Measurements from ENCODE around the gene PHOSPHO2.

Gene PHOSPHO2

DNA sequence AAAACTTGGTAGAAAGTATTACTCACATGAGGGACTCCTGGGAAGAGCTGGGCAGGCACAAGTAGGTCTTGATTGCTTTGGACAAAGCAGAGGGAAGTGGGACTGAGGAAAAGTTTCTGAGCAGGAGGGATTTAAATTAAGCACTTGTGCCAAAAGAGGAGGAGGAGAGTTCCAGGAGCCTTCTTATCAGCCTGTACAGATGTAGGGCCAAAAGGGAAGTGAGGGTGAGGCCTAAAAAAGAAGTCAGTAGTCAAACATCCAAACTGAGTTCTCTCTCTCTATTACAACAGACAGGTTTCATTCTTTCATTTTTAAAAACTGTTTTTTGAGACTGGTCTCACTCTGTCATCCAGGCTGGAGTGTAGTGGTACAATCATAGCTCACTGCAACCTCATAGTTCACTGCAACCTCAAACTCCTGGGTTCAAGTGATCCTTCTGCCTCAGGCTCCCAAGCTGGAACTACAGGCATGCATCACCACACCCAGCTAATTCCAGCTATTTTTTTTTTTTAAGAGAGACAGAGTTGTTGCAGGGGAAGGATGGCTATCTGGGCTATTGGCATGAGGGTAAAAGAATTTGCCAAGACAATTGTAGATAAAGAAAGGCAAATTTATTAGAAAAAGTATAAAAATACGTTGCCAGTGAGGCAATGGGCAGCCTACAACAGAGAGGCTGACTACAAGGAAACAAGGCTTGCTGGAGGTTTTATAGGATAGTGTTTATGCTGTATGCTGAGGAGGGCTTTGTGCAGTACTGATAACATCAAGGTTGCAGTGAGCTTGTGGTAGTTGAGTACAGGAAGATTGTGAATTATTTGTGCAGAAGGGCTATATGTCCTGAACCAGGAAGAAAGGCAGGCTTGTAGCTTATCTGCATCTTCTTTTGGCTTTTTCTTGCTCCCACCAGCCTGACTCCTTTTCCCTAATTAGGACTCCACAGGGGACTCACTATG, 29.0 kb upstream of the PHOSPHO2 start:
- Histone ChIP-seq H3K4me2 (ENCODE audit: low read length) (no peak overlapping the region), H3K9me3 (replicated peaks; ENCODE audit: low read length) (no peaks in the 10 kb centered on the region), H3K9ac (ENCODE audit: low read depth, low read length) (no peak overlapping the region), H3K36me3 (ENCODE audit: insufficient read depth, low read length) (no peaks in the 10 kb centered on the region), H3K4me3 (ENCODE audit: low read length) (no peak overlapping the region), H3K4me1 (ENCODE audit: control insufficient read depth, insufficient read depth, low read length) (no peaks in the 10 kb centered on the region), H3K27me3 (ENCODE audit: control insufficient read depth, insufficient read depth, low read length) (no peaks in the 10 kb centered on the region)

DNA sequence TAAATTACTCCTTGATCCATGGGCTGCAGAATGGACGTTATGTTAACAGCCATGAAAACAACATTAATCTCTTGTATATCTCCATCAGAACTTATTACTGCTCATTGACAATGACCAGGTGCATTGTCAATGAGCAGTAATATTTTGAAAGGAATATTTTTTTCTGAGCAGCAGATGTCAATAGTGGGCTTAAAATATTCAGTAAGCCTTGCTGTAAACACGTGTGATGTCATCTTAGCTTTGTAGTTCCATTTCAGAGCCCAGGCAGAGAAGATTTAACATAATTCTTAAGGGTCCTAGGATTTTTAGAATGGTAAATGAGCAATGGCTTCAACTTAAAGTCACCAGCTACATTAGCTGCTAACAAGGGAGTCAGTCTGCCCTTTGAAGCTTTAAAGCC, 26.7 kb upstream of the PHOSPHO2 start:
- no peaks in the 10 kb centered on the region for H3K27me3 ChIP-seq (ENCODE audit: control insufficient read depth, insufficient read depth, low read length)
- H3K9ac ChIP-seq (ENCODE audit: low read depth, low read length), result no peak overlapping the region
- no peak overlapping the region for H3K4me2 ChIP-seq (ENCODE audit: low read length)
- H3K36me3 ChIP-seq (ENCODE audit: insufficient read depth, low read length), result no peaks in the 10 kb centered on the region
- no peaks in the 10 kb centered on the region for H3K9me3 ChIP-seq (replicated peaks; ENCODE audit: low read length)
- no peaks in the 10 kb centered on the region for H3K4me1 ChIP-seq (ENCODE audit: control insufficient read depth, insufficient read depth, low read length)
- H3K4me3 ChIP-seq (ENCODE audit: low read length), result no peak overlapping the region

DNA sequence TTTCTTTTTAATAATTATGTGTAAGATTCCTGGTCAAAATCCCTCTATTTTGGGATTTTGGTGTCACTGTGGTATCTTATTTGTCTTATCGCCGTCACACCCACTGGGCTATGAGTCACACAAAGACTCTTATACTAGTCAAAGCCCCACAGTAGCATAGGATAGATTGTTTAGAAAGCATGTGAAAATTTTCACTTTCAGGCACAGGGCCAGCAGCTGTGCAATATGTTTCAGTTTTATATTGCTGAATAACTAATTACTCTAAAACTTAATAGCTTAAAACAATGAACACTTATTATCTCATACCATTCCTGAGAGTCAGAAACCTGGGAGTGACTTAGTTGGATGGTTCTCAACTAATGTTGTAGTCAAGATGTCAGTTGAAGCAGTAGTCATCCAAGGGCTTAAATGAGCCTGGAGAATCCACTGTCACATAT, 24.0 kb upstream of the PHOSPHO2 start:
- Histone ChIP-seq H3K4me3 (ENCODE audit: low read length) (no peak overlapping the region), H3K4me2 (ENCODE audit: low read length) (no peak overlapping the region), H3K4me1 (ENCODE audit: control insufficient read depth, insufficient read depth, low read length) (no peaks in the 10 kb centered on the region), H3K9me3 (replicated peaks; ENCODE audit: low read length) (no peaks in the 10 kb centered on the region), H3K27me3 (ENCODE audit: control insufficient read depth, insufficient read depth, low read length) (no peaks in the 10 kb centered on the region), H3K36me3 (ENCODE audit: insufficient read depth, low read length) (no peaks in the 10 kb centered on the region), H3K9ac (ENCODE audit: low read depth, low read length) (no peak overlapping the region)

DNA sequence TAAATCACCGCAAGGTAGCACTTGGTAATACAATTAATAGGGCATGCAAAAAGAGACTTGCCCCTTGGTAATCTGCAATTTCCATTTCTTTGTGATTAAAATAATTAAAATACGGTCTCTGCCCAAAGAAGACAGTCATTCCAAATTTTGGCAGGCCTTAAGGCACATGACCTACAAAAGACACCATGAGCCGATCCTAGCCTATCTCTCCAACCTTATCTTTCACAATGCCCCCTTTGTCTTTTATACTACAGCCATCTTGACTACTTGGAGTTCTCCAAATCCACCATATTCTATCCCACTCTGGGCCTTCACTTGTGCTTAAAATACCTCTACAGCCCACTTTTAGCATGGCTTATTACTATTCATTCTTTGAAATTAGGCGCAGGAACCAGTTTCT, 23.3 kb upstream of the PHOSPHO2 start:
- H3K9ac ChIP-seq (ENCODE audit: low read depth, low read length), result no peak overlapping the region

DNA sequence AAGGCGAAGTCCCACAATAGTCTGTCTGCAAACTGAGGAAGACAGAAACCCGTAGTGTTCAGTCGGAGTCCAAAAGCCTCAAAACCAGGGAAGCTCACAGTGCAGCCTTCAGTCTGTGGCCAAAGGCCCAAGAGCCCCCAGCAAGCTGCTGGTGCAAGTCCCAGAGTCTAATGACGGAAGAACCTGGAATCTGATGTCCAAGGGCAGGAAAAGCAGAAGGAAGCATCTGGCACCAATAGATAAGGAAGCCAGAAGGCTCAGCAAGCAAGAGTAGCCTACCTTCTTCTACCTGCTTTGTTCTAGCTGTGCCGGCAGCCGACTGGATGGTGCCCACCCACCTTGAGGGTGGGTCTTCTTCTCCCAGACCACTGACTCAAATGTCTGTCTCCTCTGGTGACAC, 21.9 kb upstream of the PHOSPHO2 start:
- Histone ChIP-seq H3K4me1 (ENCODE audit: control insufficient read depth, insufficient read depth, low read length) (no peaks in the 10 kb centered on the region), H3K9ac (ENCODE audit: low read depth, low read length) (no peak overlapping the region), H3K4me2 (ENCODE audit: low read length) (no peak overlapping the region), H3K4me3 (ENCODE audit: low read length) (no peak overlapping the region), H3K27me3 (ENCODE audit: control insufficient read depth, insufficient read depth, low read length) (no peaks in the 10 kb centered on the region), H3K36me3 (ENCODE audit: insufficient read depth, low read length) (no peaks in the 10 kb centered on the region), H3K9me3 (replicated peaks; ENCODE audit: low read length) (no peaks in the 10 kb centered on the region)

More for the DNA sequence above, 23.3 kb upstream of the PHOSPHO2 start:
- H3K36me3 ChIP-seq (ENCODE audit: insufficient read depth, low read length), result no peaks in the 10 kb centered on the region
- no peaks in the 10 kb centered on the region for H3K9me3 ChIP-seq (replicated peaks; ENCODE audit: low read length)
- H3K4me1 ChIP-seq (ENCODE audit: control insufficient read depth, insufficient read depth, low read length), result no peaks in the 10 kb centered on the region
- H3K27me3 ChIP-seq (ENCODE audit: control insufficient read depth, insufficient read depth, low read length), result no peaks in the 10 kb centered on the region
- no peak overlapping the region for H3K4me3 ChIP-seq (ENCODE audit: low read length)
- H3K4me2 ChIP-seq (ENCODE audit: low read length), result no peak overlapping the region

DNA sequence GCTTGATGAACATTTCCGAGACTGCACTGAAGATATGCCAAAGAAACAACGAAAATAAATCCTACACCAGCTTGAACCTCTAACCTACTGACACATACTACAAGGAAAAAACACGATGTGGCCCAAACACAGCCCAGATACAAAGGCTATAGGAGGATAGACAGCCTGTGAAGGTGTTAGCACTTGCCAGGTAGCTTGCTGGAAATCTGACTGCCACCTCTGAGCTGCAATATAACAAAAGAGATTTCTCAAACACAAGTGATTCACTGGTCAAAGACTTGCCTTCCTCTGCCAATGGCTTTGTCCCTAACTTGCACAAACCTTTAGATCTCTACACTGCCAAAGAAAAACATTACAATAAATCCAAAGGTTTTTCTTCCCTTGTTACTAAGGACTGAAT, 21.2 kb upstream of the PHOSPHO2 start:
- Histone ChIP-seq H3K27me3 (ENCODE audit: control insufficient read depth, insufficient read depth, low read length) (no peaks in the 10 kb centered on the region), H3K36me3 (ENCODE audit: insufficient read depth, low read length) (no peaks in the 10 kb centered on the region), H3K9ac (ENCODE audit: low read depth, low read length) (no peak overlapping the region), H3K4me1 (ENCODE audit: control insufficient read depth, insufficient read depth, low read length) (no peaks in the 10 kb centered on the region), H3K9me3 (replicated peaks; ENCODE audit: low read length) (no peaks in the 10 kb centered on the region), H3K4me2 (ENCODE audit: low read length) (no peak overlapping the region), H3K4me3 (ENCODE audit: low read length) (no peak overlapping the region)

DNA sequence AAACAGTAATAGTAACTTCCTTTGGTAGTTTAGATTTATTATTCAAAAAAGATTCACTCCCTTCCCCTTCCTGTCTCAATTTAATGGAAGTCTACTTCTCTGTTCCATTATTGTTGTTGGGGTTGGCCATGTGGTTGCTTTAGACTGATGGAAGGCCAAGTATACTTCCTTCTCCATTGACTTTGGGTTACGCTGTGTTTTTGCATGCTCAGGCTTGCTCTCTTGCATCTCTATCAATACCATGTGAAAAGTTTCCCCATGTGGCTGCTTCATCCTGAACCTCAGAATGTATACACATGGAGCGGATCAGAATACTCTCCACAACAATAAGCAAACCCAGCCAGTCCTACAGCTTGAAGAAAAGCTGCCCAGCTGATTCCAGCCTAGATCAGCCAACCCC, 20.3 kb upstream of the PHOSPHO2 start:
- H3K9me3 ChIP-seq (replicated peaks; ENCODE audit: low read length), result no peaks in the 10 kb centered on the region
- H3K4me3 ChIP-seq (ENCODE audit: low read length), result no peak overlapping the region
- H3K9ac ChIP-seq (ENCODE audit: low read depth, low read length), result no peak overlapping the region
- H3K4me1 ChIP-seq (ENCODE audit: control insufficient read depth, insufficient read depth, low read length), result no peaks in the 10 kb centered on the region
- H3K36me3 ChIP-seq (ENCODE audit: insufficient read depth, low read length), result no peaks in the 10 kb centered on the region
- H3K27me3 ChIP-seq (ENCODE audit: control insufficient read depth, insufficient read depth, low read length), result no peaks in the 10 kb centered on the region
- no peak overlapping the region for H3K4me2 ChIP-seq (ENCODE audit: low read length)

DNA sequence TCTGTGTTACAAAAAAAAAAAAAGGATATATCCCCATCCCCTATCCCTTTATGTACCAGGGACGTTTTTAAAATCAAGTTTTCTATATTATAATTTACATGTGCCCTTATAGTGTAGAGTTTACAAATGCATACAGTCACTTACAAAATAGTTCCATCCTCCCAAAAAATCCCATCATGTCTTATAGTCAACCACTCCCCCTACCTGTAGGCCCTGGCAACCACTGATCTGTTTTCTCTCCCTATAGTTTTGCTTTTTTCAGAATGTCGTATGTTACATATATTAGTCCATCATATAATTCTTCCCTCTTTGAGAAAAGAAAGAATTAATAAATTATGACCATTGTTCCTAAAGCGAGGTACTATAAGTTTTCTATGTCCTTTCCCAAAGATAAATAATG, 17.9 kb upstream of the PHOSPHO2 start:
- H3K36me3 ChIP-seq (ENCODE audit: insufficient read depth, low read length), result no peaks in the 10 kb centered on the region
- no peak overlapping the region for H3K4me3 ChIP-seq (ENCODE audit: low read length)
- no peaks in the 10 kb centered on the region for H3K9me3 ChIP-seq (replicated peaks; ENCODE audit: low read length)
- H3K9ac ChIP-seq (ENCODE audit: low read depth, low read length), result no peak overlapping the region
- no peaks in the 10 kb centered on the region for H3K27me3 ChIP-seq (ENCODE audit: control insufficient read depth, insufficient read depth, low read length)
- H3K4me2 ChIP-seq (ENCODE audit: low read length), result no peak overlapping the region
- no peaks in the 10 kb centered on the region for H3K4me1 ChIP-seq (ENCODE audit: control insufficient read depth, insufficient read depth, low read length)

DNA sequence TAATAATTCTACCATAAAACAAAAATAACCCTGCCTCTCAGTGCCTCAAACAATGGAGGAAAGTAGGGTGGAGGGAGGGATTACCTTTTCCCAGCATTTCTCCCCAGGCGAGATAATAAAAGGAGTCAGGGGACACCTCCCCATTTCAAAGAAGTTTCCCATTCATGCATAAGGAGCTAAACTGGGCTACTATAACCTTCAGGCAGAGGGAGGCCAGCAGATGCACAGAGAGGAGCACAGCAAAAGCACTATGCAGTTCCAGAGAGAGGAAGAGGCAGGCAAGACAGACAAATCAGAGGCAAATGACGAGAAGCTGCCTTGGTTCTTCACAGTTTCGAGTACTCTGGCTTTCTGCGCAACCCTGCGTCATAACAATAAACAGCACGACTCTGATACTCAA, 17.4 kb upstream of the PHOSPHO2 start:
- Histone ChIP-seq H3K4me2 (ENCODE audit: low read length) (no peak overlapping the region), H3K9ac (ENCODE audit: low read depth, low read length) (no peak overlapping the region), H3K27me3 (ENCODE audit: control insufficient read depth, insufficient read depth, low read length) (no peaks in the 10 kb centered on the region), H3K9me3 (replicated peaks; ENCODE audit: low read length) (no peaks in the 10 kb centered on the region), H3K4me3 (ENCODE audit: low read length) (no peak overlapping the region), H3K4me1 (ENCODE audit: control insufficient read depth, insufficient read depth, low read length) (no peaks in the 10 kb centered on the region), H3K36me3 (ENCODE audit: insufficient read depth, low read length) (no peaks in the 10 kb centered on the region)

DNA sequence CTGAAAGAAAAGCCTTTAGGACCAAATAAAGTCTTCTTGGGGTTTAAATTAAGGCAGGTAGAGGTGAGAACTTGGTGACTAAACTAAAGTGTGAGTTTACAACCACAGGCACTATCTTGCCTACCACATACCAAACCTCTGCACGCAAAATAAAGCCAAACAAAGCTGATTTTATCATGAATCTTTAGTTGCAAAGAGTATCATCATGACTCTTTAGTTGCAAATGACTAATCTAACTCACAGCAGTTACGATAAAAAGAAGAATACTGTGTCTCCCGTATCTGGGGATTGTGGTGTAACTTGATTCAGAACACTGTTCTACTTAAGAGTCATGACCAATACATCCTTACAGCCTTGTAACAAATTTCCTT, 11.2 kb upstream of the PHOSPHO2 start:
- Histone ChIP-seq H3K4me2 (ENCODE audit: low read length) (no peak overlapping the region), H3K4me3 (ENCODE audit: low read length) (no peak overlapping the region), H3K27me3 (ENCODE audit: control insufficient read depth, insufficient read depth, low read length) (no peaks in the 10 kb centered on the region), H3K36me3 (ENCODE audit: insufficient read depth, low read length) (no peaks in the 10 kb centered on the region), H3K9me3 (replicated peaks; ENCODE audit: low read length) (no peaks in the 10 kb centered on the region), H3K9ac (ENCODE audit: low read depth, low read length) (no peak overlapping the region), H3K4me1 (ENCODE audit: control insufficient read depth, insufficient read depth, low read length) (no peaks in the 10 kb centered on the region)

DNA sequence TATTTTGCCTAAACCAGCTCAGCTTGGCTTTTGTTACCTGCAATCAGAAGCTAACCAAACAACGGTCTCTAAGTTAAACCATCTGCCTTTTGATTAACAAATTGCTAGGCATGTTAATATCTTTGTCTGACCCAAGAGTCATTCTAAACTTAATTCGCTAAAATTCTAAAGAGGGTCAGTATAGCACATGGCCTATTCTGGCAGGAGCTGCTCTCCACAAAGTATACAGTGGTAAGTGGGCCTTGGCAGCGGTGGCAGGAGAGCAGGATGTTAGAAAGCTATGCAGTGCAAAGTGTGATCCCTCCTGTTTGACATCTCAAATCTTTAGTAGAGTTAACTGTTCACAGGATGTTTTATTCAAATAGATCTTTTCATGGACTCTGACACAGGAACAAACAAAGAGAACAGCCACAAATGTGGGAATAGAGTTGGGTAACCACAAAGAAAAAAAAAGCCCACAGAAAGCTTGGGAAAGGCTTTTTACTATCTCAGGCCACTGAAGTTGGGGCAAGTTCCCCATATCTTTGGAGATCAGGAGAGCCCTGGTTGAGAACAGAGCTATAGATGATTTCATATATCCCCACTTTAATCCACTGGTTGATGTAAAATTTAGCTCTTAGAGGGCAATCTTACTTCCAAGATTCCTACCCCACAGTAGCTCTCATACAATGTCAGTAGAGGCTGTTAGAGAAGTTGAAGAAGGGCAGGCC, 10.7 kb upstream of the PHOSPHO2 start:
- no peak overlapping the region for H3K4me2 ChIP-seq (ENCODE audit: low read length)
- no peaks in the 10 kb centered on the region for H3K36me3 ChIP-seq (ENCODE audit: insufficient read depth, low read length)
- no peaks in the 10 kb centered on the region for H3K27me3 ChIP-seq (ENCODE audit: control insufficient read depth, insufficient read depth, low read length)
- H3K9ac ChIP-seq (ENCODE audit: low read depth, low read length), result no peak overlapping the region
- no peak overlapping the region for H3K4me3 ChIP-seq (ENCODE audit: low read length)
- H3K9me3 ChIP-seq (replicated peaks; ENCODE audit: low read length), result no peaks in the 10 kb centered on the region
- H3K4me1 ChIP-seq (ENCODE audit: control insufficient read depth, insufficient read depth, low read length), result no peaks in the 10 kb centered on the region
